GM18907 (cell line): ENCODE data around the gene FAM107B.

Experiments
- ATAC-seq: cut with Tn5 transposase; IDR thresholded peaks from one replicate; pipeline ENCODE4 v1.9.1; 2021; ENCODE audit warnings: mild to moderate bottlenecking, moderate library complexity; ENCODE audit not compliant: unreplicated experiment

FAM107B gene

DNA sequence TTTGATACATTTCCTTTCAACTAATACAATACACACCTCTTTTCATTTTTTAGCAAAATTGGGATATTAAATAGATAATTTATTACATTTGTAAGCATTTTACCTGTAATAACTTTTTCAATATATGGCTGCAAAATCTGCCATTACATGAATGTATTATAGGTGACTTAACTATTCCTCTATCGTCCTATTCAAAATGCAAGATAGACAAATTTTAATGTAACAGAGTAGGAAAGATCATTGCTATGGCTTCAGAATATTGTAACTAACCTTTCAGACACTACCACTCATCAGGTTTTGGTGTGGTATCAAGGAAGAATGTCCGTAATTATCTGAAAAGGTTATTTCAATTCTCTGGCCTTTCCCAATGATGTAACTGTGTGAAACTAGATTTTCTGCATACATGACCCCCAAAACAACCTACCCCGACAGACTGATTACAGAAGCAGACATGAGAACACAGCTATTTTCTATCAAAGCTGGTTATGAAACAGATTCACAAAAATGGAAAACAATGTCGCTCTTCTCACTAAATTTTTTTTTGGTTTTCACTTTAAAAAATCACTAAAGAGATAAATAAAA, 211.2 kb downstream of the FAM107B start:
- ATAC-seq = no peak

DNA sequence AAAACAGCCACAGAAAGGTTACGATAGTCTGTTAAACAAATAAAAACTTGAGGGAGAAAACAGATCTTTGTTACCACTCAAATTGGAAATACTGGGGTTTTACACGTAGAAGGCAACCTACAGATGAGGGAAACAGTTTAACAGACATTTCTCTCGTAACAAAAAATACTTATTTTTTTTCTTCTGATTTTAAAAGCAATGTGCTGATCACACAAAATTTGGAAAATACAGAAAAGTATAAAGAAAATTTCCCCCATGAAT, 211.7 kb downstream of the FAM107B start:
- ATAC-seq = no peak

DNA sequence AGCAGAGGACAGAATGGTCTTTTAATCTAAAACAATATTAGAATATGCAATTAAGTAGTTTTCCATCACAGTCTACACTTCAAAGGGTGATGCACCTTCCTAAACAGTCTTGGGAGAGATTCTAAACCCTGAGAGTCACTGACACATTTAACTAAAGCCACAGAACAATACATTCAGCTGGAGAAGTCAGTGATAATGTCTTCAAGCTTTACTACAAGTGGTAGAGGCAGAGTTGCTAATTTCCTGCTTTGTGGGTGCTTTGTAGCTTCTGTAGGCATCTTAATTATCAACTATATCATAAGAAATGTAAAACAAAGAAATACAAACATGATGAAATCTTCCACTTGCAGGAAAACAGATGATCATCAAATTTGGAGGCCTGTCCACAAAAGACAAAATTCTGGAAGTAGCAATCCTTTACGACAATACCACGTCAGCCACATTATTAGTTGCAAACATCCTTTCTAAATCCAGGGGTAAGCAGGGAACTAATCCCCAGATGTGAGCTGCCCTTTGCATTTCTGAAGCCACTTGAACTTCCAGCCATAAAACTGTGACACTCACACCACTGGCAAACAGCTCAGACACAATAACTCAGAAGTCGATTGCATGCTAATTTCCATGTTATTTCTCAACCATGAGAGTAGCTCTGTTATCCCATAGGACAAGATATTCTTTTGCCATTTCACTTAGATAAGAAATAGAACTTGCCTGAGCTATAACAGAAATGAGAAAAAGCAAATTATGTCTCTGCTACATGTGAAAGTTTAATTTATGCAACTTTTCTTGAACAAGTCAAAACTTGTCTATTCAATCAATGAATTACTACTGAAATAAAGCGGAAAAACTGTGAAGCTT, 212.2 kb downstream of the FAM107B start:
- ATAC-seq = no peak

DNA sequence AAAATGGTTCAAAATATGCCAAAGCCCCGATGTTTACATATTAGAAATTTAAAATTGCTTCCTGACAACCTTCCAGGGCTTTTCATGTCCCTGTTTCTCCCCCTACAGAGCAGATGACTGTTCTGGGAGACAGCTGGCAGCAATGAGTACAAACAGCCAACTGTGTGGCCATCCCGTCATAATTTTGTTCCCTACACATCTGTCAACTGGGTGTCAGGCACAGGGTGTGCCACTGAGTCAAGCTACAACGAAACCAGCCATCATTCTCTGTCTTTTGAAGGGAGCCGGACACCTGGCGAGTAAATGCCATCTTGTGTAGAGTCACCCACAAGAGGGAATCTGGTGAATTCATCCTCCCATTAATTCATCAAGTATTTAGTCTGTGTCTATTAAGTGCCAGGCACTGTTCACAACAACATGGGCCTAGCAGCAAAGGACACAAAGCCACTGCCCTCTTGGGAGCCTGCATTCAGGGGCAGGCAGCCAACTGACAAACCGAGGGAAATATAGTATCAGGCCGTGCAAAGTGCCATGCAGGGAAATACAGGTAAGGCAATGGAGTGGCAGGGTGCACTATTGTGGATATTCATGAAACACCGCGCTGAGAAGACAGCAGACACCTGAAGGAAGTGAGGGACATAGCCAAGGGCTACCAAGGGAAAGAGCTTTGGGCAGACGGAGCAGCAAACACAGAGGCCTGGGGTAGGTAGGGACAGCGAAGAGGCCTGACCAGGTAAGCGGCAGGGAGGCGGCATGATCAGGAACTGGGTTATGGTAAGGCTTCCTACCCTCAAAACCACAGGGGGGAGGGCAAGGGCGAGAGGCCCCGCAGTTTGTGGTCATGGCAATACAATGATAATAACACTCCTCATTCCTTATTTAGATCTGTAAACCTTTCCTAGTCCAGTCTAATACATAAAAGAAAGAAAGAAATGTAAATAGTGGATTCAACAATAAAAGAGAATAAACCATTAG, 213.6 kb downstream of the FAM107B start:
- no peak for ATAC-seq

DNA sequence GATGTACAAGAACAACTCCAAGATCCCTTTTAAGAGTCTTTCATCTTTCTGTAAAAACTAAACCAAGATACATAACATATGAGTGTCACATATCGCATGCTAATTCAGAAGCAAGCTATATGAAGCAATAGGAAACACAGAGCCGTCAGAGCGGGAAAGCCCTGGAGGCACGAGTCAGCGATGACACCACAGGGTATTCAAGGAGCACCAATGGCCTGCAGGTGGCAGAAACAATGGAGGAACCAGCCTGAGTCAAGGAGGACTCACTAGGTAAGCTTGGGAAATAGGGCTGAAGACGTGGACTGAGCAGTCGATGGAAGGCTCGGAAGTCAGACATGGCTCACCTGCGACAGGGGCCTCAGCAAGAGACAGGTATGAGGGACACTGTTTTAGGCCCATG, 214.4 kb downstream of the FAM107B start:
- no peak for ATAC-seq

DNA sequence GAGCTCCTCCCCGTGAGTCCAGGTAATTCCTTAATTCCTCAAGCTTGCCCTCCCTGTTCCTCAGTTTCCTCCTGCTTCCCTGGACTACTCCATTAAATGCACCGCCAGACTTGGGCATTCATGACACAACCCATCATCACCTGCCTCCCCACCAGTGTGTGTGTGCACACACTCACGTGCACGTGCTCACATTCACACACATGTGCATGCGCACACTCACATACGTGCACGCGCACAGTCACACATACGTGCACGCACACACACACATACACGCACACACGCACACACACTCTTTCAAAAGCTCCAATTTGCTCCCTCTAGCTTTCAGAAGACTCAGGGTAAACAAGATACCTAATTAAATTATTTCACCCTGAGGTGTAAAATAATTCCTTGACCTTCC, 216.7 kb downstream of the FAM107B start:
- no peak for ATAC-seq

DNA sequence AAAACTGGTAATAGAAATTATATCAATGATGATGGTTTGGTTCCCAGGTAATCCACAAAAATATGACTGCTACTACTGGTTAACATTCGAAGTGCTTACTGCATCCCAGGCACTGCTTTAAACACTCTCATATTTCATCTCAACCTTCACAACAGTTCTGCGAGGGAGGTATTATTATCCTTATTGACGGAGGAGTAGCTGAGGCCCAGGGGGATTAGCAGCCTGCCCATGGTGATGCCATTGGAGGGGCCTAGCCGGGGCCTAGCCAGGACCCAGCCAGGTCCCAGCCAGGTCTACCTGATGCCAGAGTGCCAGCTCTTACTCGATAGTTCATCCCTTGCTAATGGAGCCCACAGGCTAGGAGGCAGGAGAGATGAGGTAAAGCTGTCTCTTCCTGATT, 217.1 kb downstream of the FAM107B start:
- ATAC-seq = no peak

DNA sequence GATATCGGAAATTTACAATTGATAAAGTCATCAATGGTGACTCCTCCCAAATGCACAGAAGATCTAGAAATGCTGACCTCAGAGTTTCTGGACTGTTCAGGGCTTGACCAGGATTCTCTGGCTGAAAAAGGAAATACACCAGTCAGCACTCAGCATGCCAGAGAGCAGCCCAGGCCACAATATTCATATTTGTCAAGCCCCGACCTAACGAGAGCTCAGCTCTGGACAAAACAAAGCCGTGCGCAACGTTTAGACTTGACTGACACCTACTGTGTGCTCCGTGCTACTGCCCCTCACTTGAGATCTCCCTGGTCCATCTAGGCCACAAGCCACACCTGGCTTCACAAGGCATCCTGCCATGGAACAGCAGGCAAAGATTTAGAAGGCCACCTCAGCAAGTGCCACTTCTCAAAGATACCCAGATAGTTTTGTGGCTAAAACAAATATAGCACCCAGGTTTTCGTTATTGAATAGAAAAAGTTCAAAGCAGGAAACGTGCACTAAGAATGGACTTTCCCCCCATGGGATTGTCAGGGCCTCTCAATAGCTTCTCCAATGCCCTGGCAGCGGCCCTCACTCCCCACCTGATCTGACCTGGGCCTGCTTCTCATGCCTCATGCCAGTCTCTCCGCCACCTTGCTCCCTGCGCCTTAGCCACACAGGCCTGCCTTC, 218.3 kb downstream of the FAM107B start:
- ATAC-seq = peak; percentile 73

DNA sequence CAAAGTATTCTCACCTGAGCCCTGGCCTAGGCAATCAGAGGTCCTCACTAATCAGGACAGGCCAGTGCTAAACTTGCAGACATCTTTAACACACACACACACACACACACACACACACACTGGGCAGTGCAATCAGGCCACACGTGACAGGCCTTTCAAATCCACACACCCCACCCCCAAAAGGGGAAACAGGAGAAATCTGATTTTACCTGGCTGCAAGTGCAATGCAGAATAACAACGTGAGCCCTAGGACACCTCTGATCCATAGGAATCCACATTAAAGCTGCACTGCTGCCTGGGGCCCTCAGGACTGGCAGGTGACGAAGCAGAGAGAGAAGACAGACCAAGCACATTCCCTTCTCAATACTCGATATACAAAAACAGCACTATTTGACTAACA, 218.9 kb downstream of the FAM107B start:
- no peak for ATAC-seq

DNA sequence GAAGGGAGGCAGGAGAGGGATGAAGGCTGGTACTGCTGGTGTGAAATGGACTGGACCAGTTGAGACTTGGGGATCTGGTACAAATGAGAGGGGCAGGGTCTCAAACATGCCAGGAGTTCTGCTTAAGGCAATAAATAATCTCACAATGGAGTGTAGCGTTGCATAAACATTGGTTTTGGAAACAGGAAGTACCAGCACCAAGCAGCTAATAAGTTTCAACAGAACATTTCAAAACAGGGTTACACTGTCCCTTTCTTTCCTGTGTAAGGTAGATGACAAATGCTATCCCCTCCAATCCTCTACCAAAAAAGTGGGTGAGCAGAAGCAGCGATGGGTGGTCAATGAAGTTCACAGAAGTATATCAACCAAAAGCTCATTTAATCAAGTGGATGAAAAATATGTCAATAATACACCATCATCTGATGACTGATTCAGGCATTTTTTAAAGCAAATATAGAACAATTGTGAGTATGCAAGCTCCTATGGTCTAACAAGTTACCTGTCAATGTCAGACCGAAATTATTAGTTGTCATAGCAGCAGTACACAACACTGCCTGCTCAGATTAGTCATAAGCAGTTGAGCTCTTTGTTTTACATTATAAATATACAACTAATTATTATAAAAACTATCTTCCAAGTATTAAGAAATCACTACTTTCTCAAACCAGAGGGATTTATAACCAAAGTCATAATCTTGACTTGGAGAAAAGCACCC, 220.0 kb downstream of the FAM107B start:
- ATAC-seq = no peak

DNA sequence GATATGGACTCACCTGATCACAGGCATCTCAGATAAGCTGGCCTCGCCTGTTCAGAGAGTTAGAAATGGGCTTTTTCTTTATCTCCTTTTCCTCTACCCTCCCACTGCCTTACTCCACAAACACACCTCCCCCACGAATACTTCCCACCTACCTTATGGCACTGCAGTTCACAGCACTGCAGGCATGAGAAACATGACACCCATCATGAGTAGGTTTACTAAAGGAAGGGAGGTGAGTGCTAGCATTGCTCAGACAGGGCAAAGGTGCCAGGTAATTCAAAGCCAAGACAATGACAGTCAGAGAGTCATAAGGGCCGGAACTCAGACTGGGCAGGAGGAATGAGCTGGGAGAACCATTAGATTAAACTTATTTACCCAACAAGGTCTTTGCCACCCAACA, 220.6 kb downstream of the FAM107B start:
- ATAC-seq = no peak

DNA sequence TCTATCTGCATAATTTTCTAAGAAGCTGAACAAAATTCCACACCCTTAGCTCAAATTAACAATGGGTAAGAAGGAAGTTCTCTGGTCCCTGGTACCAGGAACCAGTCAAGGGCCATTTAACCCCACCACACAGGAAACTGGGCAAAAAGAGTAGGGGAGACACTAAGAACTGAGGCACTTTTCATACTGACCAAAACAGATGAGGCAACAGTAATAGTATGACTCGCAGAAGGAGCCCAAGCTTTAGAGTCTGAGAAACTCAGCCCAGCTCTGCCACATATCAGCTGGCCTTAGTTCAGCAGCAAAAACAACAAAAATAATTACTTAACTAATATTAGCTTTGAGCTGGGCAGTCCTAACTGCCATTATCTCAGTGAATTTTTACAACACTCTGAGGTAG, 221.2 kb downstream of the FAM107B start:
- ATAC-seq = no peak

DNA sequence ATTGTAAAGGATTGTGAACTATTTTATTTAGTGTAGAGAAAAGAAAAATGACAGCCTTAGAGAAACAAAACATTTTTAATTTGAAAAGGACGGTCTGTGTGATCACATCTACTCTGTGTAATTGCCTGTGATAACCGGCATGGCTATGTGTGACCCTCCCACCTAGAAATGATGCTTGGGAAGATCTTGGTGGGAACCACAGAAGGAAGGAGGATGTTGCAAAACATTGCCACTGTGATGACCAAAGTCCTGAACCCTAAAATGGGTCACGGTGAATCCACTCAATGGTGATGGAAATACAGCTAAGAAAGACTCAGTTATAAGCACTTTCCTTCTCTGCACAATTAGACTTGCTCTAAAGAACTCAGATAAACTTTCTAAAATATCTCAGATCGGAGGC, 222.7 kb downstream of the FAM107B start:
- ATAC-seq = no peak

DNA sequence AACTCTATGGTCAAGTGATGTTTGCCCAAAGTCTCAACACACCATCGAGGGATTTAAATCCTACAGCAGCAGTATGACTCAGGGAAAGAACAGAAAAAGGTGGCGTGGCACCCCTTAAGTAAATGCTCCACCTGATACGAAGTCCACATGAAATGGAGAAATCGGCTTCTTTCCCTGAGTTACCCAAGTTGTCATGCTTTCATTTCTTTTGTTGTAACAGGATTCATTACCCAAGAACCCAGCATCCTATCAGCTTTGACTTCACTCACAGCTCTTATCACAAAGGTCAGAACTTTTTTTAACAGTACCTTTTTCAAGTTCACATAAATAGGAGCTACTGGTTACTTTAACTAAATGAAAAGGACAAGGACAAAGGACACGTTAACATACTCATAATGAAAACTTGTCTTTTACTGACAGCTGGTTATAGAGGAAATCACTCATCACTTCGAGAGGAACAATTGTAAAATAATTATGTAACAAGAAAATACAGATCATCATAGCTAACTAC, 224.2 kb downstream of the FAM107B start:
- ATAC-seq = no peak

DNA sequence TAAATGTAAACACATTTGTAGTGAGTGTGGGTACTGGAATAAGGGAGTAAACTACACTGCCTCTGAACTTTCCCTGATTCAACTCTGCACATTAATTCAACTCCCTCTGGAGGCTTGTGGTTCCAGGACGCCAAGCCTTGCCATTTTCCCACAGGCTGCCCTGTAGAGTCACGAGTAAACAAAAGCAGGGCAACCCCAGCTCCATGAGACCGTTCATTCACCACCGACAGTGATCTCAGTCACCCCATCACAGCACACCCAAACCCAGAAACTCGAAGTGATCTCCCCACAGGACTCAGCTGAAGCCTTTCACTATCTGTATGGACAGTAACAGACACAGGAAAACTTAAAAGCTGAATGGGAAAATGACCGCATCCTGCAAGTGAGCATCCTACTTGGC, 225.2 kb downstream of the FAM107B start:
- no peak for ATAC-seq

DNA sequence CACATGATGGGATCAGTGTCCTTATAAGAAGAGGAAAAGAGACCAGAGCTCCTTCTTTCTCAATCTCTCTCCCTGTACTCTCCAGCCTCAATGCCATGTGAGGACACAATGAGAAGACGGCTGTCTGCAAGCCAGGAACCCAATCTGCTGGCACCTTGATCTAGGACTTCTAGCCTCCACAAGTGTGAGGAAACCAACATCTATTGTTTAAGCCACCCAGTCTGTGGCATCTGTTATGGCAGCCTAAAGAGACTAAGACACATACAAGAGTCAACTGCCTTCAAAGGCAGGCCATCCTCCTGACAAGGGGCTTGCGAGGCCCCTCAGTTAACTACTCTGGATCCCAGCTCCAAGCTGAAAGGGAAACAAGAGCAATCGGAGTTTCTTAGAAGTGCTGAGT, 225.7 kb downstream of the FAM107B start:
- ATAC-seq = no peak

DNA sequence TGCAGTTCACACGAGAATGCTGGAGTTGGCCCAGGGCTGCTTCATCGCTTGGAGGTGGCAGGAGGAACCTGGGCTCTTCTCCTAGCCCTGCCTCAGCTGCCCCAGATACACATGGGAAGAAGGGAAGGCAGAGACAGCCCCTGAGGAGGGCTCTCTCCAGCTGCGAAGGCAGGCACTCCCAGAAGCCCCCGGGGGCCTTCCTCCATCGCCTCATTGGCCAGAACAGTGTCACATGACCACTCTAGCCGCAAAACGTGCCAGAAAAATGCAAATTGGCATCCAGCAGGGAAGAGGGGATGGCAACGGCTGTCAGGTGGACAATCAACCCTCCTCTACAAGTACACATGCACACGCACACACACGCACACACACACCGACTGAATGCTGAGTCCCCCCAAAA, 226.2 kb downstream of the FAM107B start:
- no peak for ATAC-seq

DNA sequence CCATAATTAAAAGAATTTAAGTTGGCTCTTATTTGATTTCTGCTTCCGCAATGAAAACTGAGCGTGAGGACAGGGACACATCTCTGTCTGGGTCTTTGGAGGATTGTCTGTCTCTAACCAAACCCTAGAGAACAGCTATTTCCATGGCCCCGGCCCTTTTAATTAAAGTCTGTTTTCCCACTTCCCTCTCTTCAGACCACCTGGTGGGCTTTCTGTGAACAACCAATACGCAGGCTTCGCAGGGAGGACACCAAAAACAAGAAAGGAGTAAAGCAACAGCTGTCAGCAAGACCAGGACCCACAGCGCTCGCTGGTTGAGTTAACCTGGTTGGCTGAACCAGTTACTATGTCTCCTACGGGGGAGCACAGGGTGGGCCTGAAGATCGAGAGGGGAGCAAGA, 226.9 kb downstream of the FAM107B start:
- no peak for ATAC-seq

DNA sequence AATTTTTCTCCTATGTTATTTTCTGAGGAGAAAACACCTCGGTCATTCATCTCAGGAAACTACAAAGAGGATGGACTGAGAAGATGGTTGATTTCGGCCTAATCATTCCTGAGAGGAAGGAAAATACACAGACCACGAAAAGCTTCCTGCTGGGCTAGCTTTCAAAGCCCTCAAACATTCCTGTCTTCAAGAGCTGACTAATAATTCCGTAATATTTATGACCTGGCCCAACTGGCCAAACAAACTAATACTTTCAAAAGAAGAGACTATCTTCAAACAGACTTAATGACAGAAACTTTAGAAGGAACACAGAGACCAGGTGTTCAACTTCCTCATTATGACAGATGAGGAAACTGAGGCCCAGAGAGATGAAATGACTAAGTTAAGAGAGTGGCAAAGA, 228.9 kb downstream of the FAM107B start:
- no peak for ATAC-seq

DNA sequence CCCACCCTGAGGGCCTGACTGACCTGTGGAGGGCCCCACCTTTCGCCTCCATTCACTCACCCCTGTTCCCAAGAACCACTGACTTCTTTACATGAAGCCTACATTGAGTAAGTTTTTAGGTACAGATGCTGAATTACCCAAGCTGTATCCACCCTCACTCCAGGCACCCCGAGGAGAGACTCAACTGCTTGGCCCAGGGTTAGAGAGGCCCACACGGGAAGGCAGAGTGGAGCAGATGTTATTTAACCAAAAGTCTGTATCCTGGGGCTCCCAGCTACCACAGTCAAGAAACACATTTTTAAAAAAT, 230.8 kb downstream of the FAM107B start:
- no peak for ATAC-seq
